Fibroblast of lung (primary cell): ENCODE data around the gene CTSE.

Source experiments
- CTCF ChIP-seq, 2 donors: IDR thresholded peaks in 1 of 2; conservative IDR thresholded peaks in 1 of 2; 1 replicate in 1 of 2; 2 replicates in 1 of 2; pipeline ENCODE4 v1.5.1; 2011 to 2012; ENCODE audit warnings: low read length in 2 of 2, control low read depth in 1 of 2, inconsistent platforms in 1 of 2, low read depth in 1 of 2, mild to moderate bottlenecking in 1 of 2
- EZH2 ChIP-seq: IDR thresholded peaks from 2 replicates; pipeline ENCODE4 v1.5.1; 2012; ENCODE audit warnings: low read length, control low read depth, mild to moderate bottlenecking; ENCODE audit errors: missing control alignments

DNA sequence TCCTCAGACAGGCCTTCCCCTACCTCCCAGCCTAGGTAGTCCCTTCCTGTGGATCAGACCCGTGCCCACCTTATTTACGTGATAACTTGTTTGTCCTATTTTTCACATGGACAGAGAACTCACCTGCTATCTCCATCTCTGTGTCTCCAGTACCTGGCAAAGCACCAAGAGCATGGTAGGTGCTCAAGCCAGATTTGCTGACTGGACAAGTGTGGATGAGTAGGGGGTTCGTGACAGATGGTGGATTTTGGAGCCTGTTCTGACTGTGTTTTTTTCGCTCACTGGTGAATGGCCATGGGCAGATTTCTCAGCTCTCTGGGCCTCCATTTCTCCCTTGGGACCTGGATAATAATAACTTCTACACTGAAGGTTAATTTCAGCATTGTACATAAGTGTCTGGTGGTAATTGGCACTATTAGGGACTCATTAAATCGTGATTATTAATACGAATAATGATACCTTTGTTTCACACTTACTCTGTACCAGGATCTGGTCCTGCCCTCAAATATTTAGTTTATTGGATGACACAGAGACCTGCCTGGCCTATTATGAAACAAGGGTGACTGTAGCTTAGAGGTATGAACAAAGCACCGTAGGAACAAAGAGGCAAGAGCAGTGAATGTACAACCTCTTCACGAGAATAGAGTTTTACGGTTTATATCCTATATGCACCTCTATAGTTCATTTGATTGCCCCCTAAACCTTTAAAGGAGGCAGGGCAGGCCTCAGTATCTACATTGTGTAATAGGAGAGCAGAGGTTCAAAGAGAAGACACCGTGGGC is 56.0 kb downstream of the CTSE start:
- TF ChIP-seq CTCF (conservative IDR thresholded peaks at IDR 0.05 in 1 of 2, IDR thresholded peaks at IDR 0.05 in 1 of 2; ENCODE audit: low read depth in 1 of 2, low read length in 2 of 2) (no peak), EZH2 (no peak)
